UCSD-AML1 (cell line): Measurements from ENCODE around the gene LPAR1.

ENCODE experiments used
- DNase-seq: peaks from one replicate; lab custom pipeline; 2025; ENCODE audit not compliant: unreplicated experiment; lab: John Stamatoyannopoulos, UW

LPAR1 gene

DNA sequence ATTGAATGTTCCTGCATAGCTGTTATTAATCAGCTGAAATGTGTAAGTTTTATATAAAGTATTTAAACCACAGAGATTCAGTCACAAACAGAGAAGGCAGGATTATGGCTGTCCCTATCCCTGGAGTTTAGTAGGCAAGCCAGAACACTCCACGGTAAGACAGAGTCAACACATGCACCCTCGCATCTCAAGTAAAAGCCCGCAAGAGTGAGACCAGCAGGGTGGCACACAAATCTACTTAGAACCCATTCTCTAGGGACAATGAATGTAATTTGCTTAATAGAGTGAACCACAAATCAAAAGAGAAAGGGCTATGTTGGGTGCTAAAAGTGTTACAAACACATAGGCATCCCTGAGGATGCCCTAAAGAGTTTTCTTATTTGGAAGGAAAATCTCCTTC lies 35.1 kb downstream of the LPAR1 start:
- DNase-seq, result no peak

DNA sequence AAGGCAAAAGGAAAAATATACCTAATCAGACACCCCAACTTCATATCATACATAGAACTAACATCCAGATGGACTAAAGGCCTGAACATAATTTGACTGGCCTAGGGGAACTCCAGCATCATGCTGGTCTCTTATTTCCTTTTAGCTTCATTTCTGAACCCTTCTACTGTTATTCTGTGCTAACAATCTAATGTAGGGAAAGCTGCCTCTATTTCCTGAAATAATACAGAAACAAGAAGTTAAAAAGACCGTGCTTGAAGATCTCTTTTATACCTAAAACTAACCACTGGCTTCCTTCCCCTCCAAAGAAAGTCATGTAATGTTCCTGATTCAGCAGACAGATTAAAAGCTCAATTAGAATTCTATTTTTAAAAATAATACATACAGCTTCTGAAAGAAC lies 36.7 kb downstream of the LPAR1 start:
- no peak for DNase-seq

DNA sequence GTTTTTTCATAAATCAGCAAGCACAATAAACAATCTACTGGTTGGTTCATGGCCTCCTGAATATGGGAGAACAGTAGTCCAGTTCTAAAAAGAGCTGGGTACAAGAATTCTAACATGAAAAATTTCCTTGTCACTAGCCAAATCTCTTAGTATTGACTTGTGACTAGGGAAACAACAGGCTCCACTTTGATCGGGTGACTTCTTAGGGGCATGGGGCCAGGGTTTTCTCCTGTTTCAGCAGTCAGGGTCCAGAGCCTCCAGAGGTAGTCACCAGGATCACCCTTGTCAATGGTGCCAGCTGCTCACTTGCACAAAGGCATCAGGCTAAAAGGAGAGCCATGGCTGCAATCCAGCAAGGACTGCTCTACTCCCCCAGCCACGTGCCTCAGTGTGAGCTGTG lies 38.1 kb downstream of the LPAR1 start:
- DNase-seq, result no peak

DNA sequence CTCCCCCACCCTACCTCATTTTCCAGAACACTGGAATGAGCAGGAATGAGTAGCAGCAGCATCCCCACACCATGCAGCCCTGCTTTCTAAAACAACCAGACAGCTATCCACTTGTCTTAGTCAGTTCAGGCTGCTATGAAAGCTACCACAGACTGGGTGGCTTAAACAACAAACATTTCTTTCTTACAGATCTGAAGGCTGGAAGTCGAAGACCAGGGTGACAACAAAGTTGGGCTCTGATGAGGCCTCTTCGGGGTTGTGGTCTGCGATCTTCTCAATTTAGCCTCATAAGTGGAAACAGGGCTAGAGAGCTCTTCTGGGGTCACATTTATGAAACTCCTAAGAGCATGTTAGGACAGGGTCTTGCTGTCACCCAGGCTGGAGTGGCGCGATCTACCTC lies 38.9 kb downstream of the LPAR1 start:
- DNase-seq, result no peak

DNA sequence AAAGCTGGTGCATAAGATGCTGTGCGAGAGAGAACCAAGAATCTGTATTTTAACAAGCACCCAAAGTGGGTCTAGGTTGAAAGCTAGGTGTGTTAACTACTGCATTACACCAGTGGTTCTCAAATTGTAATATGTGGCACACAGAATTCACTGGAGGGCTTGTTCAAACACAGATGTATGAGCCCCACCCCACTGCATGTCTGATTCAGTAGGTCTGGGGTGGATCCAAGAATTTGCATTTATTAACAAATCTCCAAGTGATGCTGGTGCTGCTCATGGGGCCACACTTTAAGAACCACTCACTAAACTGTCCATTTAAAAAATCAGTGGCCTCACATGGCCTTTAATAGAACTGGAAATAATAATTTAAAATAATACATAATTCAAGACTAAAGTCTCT lies 40.4 kb downstream of the LPAR1 start:
- no peak for DNase-seq

DNA sequence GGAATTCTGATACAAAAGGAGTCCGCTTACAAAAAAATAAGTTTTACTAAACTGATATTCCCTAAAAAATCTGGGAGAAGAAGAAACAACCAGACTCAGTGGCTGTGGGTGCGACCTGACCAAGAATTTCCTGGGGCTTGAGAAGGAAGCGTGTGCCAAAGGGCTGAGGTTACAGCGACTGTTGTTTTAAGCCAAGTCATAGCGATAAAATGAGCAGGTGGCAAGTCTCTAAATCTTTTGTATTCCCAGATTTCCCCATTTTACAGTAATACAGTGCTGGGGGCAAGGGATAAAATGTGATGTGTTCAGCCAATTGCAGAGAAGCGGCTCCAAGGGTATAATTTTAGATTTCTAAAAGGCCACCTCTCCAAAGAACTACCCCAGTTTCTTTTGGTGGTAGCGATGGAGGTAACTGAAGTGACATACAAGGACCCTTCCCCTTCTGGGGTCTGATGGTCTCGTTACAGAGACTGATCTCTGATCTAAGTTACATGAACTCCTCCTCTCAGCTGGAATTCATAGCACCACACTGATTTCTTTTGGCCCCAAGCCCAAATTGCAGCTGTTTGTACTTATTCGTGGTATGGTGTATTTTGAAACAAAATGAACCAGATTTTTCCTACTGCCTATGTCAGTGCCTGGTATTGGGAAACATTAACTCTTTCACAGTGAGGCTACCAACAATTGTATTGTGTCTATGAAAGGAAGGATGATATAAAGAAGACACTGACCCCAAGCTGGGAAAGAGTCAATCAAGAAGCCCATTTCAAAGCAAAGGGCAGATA lies 41.6 kb downstream of the LPAR1 start:
- no peak for DNase-seq

DNA sequence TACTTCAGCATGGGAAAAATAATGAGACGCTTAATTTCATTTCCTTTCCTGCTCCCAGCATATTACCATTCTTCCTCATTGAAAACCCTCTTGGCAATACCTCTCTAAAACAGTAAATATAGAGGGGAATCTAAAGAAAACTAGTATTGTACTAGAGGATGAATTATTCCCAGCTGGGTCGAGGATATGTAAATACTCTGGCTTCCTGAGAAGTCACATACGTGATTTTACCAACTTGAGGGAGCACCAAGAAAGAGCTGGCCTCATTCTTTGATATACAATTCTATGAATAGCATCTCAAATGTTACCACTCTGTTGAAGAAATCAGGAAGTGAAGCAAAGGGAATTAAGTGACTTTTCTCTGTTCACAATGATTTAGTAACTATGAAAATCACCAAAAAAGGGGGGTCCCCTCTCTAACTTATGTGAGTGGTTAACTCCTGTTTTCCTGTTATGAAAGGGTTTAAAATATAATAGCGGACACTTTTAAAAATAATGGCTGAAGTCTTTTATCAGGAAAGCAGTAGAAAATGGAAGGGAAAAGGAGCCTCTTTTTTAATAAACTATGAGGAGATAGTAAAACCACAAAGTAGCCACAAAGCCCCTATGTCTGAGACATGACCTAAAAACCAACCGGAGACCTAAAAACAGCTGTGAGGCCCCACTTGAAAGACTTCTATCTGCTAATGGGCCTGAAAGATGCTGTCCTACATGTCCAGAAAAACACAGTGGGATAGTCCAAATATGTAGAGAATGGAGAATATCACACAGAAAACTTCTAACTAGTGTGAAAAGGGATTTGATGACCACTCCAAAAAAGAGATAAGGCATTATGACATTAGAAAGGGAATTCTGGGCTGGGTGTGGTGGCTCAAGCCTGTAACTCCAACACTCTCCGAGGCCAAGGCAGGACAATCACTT lies 42.6 kb downstream of the LPAR1 start:
- no peak for DNase-seq

DNA sequence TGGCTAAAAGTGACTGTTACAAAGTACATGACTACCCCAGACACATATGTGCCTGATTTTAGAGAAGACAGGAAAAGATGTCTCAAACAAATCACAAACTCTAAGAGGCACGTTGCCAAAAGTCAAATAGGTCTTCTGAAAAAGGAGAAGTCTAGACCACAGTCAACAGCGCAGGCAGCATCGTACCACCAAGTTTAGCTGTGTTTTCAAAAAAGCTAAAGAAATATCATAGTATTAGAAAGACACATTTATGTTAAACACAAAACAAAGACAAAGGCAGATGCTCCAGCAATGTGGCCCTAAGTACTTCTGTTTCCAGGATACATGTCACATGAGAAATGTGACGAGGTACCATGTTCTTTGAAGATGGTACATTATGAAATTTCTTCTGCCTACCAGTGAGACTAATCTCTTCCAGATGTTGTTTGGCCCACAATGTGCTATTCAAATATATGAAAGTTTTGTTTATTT lies 43.5 kb downstream of the LPAR1 start:
- DNase-seq, result no peak

DNA sequence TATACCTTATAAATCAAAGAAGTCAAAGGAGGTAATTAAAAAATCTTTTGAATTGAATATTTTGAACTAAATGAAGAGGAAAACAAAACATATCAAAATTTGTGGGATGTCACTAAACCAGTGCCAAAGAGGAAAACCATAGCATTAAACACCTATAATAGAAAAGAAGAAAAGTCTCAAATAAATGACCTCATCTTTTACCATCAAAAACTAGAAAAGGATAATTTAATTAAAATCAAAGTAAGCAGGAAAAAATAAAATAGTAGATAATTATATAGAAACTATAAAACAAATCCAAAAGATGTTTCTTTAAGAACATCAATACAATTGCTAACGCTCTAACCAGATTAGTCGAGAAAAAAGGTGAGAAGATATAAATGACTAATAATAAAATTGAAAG lies 47.8 kb downstream of the LPAR1 start:
- no peak for DNase-seq

DNA sequence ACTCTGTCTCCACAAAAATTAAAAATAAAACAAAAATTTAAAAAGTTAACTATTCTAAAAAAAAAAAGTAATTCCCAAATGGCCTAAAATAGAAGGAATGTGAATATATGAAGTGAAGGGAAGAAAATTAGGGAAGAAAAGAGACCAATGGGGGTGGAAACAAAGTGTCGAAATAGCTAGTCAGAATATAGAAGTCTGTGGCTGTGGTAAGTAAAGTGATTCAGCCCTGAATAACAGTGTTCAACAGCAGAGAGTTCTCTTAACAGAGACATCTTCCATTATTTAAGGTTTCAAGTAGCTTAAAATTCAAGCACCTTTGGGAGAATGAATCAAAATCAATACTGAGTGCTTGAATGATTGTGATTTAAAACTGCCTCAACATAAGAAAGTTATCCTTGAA lies 51.7 kb downstream of the LPAR1 start:
- DNase-seq, result no peak

DNA sequence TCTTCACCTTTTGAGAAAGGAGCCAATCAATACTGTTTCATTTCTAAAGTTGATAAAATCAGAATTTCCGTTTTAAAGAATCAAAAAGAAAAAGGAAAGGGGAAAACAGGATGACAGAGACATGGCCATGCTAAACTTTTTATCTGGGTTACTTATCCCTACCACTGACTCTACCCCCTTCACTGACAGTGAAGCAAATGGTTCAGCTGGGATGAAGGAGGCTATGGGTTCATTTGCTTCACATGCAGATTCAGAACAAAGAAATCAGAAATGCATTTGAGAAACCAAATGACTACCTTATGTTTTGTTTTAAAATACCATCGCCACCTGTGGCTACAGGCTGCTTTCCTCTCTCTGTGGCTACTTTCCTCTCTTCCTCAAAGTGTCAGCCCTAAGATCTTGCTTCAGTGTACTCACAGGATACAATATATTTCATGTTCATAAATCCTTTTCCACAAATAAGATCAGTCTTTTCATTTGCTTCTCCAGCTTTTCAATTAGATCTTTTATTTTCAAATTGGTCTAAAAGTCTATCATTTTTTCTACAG lies 53.3 kb downstream of the LPAR1 start:
- no peak for DNase-seq

DNA sequence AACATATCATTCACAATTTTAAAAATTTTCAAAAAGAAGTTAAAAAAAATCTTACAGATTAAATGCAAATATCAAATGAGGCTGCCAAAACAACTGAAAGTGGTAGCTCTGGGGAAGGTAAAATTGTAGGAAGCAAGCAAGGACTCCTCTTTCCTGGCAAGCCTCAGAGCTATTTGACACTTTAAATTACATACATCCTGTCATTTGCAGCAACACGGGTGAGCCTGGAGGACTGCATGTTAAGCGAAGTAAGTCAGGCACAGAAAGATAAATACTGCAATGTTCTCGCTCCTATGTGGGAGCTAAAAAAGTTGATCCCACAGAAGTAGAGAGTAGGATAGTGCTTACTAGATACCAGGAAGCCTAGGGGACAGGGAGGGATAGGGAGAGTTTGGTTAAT lies 58.0 kb downstream of the LPAR1 start:
- no peak for DNase-seq

DNA sequence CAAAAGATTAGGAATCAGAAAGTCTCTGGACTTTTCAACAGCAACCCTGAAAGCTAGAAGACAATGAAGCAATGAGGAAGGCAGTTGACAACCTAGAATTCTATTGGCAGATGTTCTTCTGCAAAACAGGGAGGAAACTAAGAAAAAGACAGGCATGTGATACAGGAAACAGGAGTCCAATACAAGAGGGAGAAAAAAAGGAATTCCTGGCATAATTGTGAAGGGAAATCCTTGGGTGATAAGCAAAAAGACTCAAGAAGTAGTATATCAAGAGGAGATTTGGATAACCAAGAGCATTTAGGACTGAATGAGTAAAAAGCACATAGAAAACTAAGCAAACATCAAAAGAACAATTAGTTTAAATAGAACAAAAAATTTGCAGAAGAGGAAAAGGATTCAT lies 58.6 kb downstream of the LPAR1 start:
- DNase-seq, result no peak

DNA sequence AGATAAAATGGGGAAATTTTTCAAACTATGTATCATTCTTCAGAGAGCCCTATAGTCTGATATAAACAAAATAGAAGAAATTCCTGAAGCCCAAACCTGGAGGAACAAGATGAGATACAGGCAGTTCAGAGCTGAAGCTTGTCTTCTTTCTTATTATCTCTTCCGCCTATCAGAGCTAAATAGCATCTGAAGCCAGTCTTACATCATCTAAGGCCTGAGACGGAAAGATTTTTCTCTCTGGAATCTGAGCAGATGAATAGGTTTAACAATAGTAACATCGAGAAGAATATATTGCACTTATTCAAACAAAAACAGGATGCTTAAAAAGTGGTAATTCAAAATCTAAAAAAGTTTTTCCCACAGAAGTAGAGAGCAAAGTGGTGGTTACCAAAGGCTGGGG lies 59.8 kb downstream of the LPAR1 start:
- DNase-seq, result no peak

DNA sequence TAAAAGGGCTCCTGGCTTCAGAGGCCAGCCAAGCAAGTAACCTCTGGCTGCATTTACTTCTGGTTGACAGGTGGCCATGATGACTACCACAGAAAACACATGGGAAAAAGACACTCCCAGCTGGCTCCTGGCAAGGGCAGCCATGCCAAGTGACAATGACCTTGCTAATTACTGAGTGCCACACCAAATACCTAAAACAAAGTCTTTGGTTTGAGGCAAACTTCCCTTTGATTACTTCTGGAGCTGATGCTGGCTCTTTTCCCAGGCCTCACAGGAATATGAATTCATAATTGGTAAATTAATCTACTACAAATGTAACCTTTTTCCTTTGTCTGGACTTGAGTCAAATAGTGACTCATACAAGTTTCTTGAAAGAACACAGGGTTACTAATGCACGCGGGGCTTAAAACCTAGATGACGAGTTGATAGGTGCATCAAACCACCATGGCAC lies 61.0 kb downstream of the LPAR1 start:
- DNase-seq, result no peak

DNA sequence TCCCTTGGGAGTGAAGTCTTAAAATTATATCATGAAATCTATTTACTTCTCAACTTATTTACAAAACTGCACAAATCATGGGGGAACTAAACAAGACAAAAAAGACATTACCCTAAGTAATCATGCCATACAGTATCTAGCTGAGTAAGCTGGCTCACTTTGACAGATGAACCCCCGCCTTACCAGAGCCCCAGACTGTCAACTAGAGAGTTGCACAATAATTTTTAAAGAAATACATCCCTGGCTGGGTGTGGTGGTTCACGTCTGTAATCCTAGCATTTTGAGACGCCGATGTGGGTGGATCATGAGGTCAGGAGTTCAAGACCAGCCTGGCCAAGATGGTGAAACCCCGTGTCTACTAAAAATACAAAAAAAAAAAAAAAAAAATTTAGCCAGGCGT lies 62.3 kb downstream of the LPAR1 start:
- DNase-seq, result no peak

DNA sequence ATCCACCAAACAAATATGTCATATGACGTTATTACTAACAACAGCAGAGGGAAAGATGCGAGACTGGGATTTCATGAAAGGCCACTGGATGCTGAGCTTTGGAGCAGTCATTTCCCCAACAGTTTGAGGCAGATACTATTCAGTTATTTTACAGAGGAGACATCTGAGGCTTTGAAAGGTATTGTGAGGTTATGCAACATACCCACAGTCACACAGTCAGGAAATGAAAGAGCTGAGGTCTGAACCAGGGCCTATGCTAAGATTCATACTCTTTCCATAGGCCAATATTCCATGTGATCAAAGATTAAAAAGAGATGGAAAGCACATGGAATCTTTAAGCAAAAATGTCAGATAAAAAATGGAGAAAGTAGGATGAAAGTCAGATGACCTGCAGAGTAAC lies 63.0 kb downstream of the LPAR1 start:
- DNase-seq, result no peak

DNA sequence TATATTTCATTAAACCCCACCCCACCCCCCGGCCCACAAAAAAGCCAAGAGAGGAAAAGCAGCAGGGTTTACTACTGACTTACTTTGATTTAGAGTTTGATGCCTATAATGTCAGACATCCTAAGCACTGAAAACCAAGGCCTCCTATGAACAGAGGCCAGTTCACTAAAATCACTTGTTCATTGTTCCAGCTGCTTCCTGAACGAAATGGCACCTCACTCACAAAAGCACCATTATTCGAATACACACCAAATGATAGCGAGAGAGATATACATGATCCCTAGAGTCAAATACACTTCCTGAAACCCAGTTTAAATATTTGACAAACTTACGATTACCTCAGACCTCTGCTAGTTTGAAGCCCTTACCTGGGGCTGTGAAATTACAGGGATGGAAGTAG lies 66.6 kb downstream of the LPAR1 start:
- DNase-seq, result no peak

DNA sequence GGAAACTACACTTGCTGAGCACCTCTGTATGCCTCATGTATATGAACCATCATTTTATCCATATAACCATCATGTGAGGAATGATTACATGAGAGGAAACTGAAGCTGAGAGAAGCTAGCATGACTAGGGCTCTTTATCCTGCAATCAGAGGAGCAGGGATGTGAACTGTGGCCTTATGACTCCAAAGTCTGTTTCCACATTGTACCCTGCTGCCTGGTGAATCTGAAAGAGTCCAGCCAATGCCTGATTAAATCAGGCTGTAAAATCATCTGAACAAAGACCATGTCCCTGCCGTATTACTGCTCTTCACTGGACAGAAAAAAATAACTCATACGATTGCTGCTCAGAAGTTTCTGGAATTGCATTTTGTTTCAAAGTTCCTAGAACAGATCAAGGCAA lies 67.0 kb downstream of the LPAR1 start:
- no peak for DNase-seq

DNA sequence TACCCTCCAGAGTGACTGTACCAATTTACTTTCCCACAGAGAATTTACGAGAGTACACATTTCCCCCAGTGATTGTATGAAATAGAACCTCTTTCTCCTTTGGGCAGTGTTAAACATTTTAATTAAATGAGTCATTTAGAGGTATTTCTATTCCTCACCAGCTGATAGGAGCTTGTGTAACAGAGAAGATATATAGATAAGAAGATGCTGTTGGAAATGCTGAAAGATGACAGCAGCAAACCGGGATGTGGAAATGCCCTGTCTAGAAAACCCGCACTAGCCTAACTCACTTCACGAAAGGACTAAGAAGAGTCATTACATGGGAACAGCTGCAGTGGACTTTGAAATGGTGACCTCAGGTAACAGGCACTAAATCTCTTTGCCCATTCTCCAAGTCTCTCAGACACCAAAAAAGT lies 68.3 kb downstream of the LPAR1 start:
- no peak for DNase-seq

DNA sequence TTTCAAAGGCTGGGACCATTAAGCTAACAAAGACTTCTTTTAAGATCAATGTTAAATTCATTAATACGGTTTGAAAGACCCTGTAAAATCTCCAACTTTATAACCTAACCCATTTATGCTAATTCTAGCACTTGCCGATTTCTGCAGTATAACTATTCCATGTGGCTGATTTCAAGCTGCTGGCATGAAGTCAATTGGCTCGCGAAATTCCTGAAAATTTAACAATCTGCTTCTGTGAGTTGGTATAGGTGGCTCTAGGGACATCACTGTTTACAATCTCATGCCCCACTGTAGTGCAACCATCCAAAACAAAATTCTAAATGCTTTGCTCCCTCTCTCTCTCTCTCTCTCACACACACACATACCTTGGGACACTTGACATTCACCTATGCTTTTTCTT lies 70.2 kb downstream of the LPAR1 start:
- no peak for DNase-seq

DNA sequence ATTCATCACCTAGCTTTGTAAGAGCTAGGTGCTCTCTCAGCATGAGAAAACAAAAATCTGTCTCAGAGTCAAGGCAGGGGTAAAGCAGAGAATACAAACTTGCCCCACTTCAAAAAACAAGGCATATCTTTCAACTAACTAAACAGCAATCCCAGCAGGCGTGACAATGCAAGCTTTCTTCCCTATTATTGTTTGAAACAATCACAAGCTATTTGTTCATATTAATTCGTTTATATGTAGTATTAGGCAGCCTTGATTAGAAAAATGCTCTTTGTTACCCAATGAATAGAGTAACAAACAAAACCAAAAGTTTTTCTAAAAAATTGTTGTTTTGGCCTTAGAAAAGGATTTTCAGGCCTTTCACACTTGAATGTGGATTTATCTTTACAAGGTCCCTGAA lies 71.1 kb downstream of the LPAR1 start:
- no peak for DNase-seq
